Esophagus squamous epithelium (tissue), 4 donors: ENCODE results near the gene RALGAPB.

ENCODE experiments used
- CTCF ChIP-seq, 6 experiments: fragments of 450-650 bp in 4 of 6; fragments of 200-600 bp in 2 of 6; sonication (generic) in 2 of 6; IDR thresholded peaks; one replicate each; pipeline ENCODE4 v1.5.1; 2016 to 2019; ENCODE audit warnings: antibody characterized with exemption in 6 of 6, mild to moderate bottlenecking in 4 of 6, moderate library complexity in 4 of 6
- POLR2A ChIP-seq, 4 donors: fragments of 450-650 bp; IDR thresholded peaks; one replicate each; pipeline ENCODE4 v1.6.1; 2017; ENCODE audit warnings: antibody characterized with exemption in 4 of 4, mild to moderate bottlenecking in 4 of 4, moderate library complexity in 3 of 4

GRCh38 chr20:38452880-38453624 is 19.6 kb upstream of the RALGAPB start:
- no peak for TF ChIP-seq CTCF (IDR thresholded peaks at IDR 0.05)
- TF ChIP-seq POLR2A (IDR thresholded peaks at IDR 0.05) = no peak
